MV-4-11 (cell line): ENCODE data around the gene ATRIP.

Experiments
- DNase-seq: peaks from one replicate; lab custom pipeline; 2025; lab: John Stamatoyannopoulos, UW

ATRIP gene

GRCh38 chr3:48423883-48424695 is 22.4 kb upstream of the ATRIP start:
- peak; percentile 25 for DNase-seq

DNA sequence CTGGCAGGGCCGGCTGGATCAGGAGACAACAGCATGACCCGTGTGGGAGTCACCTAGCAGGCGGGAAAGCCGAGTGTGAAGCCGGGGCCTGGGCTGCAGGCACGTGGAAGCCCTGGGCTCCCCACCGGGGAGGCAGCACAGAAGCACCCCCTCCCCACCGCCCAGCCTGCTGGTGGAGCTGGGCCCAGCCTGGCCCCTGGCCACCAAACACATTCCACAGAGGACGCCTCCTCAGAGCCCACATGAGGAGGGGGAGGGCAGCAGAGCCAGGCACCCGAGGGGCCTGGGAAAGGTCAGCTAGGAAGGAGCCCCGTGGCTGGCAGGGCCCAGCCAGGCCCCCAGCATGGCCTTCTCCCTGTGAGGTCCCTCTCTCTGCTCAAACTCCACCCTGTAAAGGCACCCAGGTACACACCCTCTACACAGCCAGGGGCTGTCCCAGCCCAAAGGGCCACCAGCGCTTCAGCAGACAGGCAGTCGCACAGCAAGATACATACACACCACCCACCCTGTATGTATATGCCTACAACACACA is 21.2 kb upstream of the ATRIP start:
- no peak for DNase-seq

DNA sequence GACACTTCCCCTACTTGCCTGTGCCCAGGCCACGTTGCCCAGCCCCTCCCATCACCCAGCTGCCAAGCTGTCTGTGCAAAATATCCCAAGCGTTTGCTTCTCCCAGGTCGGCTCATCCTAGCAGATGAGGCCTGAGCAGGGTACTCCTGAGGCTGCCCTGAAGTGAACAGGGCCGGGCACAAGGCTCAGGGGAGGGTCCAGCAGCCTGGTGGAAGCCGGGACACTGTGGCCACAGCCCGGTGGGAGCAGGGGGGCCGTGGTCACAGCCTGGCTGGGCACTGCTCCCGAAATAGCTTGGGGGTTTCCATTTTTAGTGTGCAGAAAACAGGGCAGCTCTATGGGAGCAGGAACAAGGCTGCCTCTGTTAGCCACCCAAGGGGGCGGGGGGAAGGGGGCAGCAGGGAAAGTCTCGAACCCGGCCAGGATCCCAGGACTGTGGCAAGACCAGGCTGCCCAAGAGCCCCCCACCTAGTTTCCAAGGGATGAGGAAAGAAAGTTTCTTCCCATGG is 20.1 kb upstream of the ATRIP start:
- DNase-seq: no peak

GRCh38 chr3:48426944-48427629 is 19.4 kb upstream of the ATRIP start:
- DNase-seq: no peak

DNA sequence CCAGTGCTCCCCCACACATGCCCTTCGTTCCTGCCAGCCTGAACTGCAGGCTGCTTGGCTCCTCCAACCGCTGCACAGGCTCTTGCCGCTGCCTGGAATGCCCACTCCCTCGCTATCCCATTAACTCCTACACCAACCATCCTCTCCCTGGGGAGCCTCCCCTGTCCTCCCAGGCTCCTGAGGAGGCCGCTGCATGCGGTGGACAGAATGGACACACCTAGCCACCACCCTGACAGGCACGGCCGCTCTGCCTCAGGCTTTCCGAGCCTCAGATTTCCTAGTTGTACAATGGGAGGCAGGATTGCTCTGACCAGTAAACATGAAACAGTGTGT is 18.9 kb upstream of the ATRIP start:
- no peak for DNase-seq

DNA sequence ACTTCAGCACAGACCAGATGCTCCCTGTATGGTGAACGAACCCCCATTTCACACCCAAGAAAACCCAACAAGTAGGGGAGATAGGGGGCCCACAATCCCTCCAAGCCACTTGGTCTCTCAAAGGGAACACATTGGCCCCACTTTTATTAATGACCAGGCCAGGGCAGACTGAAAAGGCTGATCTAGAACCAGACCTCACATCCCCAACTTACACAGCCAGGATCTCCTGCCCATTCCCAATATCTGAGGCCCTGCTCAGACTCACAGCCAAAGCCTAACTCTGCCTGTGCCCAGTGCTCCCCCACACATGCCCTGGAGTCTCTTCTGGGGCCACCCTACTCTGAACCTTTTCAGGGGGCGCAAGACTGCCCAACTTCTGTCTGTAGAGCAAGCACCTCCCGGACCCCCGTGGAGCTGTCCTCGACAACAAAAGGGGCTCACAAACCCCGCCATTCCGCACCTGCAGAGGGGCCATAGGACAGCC is 18.4 kb upstream of the ATRIP start:
- no peak for DNase-seq

DNA sequence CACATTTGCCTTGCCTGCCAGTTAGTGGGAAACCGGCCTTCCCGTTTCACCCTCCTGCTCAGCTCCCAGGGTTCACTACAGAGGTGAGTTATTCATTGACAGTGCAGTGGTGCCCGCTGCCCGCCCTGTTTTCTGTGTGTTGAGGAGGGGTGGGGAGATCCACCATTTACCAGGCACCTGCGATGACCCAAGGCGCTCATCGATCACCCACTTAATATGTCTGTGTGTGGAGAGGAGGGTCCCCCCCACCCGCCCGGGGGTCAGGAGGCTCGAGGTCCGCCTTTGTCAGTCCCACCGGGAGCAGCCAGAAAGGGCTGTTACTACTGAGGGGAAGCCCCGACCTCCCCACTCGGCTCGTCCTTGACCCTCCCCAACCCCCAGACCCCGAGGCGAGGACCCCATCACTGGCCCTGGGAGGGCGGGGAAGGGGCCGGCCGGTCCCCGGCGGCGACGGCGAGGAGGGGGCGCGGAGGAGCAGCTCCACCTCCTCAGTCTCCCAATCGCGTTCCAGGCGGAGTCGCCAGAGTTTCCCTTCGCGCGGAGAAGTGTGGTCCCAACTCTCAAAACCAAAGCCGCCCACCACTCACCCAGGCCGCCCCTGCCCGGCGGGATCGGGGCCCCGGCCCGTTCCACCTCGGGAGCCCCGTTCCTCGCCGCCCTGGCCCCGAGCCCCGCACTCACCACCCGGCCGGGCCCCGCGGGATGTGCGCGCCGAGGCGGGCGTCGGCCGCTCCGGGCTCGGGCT is 17.8 kb upstream of the ATRIP start:
- DNase-seq: no peak

- no peak for DNase-seq
Measured at GRCh38 chr3:48429317-48429959, 17.1 kb upstream of the ATRIP start.

DNA sequence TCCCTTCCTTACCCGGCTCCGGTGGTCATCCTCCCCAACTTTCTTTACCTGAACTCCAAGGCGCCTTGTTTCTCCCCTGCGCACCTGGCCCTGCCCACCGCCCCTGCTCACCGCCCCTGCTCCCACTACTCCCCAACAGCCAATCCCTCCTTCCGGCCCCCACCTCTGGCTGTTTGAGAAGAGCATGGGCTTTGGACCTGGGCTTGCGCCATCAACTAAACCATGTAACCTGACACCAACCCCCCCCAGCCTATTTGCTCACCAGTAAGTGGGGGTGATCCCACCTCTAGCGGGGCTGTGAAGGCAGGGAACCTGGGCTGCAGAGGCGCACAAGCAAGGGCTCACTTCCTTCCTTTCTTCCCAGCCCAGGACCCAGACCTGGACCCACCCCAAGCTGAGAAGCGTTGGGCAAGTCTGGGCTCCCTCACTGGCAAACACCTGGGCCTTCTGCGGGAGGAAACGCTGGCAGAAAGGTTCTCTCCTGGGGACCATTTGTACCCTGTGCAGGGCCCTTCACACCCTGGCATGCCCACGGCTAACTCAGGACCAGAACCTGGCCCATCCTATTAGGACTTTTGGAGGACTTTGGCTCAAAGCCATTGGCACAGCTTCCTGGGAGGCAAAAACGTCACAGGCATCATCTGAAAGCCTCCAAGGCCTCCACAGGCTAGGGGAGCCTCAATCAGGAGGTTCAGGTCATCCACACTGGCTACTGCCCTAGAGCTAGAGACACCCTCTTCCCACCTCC is 16.4 kb upstream of the ATRIP start, which contains the start of gene PLXNB1:
PLXNB1 (minus strand) TSS at position 127 of the 748 bp plus-strand sequence. CDS start 5,475 bp downstream, outside the sequence.
- DNase-seq: peak; percentile 48

DNA sequence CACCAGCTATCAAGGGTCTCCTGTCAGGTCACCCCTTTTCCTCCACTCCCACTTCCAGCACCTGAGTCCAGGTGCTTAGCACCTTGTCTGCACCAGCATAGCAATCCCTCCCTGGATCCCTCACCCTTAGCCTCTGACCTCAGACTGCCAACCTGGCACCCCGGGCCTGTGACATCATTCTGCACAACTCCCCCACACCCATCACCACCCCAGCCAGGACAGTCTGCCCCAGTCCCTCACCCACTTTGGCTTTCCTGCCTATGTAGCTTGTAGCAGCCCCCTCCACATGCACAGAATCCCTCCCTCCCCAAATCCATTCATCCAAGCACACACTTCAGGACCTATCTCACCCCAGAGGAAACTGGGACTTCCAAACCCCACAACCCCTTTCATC is 15.8 kb upstream of the ATRIP start:
- DNase-seq: no peak

- no peak for DNase-seq
Measured at GRCh38 chr3:48431224-48432029, 15.1 kb upstream of the ATRIP start.

DNA sequence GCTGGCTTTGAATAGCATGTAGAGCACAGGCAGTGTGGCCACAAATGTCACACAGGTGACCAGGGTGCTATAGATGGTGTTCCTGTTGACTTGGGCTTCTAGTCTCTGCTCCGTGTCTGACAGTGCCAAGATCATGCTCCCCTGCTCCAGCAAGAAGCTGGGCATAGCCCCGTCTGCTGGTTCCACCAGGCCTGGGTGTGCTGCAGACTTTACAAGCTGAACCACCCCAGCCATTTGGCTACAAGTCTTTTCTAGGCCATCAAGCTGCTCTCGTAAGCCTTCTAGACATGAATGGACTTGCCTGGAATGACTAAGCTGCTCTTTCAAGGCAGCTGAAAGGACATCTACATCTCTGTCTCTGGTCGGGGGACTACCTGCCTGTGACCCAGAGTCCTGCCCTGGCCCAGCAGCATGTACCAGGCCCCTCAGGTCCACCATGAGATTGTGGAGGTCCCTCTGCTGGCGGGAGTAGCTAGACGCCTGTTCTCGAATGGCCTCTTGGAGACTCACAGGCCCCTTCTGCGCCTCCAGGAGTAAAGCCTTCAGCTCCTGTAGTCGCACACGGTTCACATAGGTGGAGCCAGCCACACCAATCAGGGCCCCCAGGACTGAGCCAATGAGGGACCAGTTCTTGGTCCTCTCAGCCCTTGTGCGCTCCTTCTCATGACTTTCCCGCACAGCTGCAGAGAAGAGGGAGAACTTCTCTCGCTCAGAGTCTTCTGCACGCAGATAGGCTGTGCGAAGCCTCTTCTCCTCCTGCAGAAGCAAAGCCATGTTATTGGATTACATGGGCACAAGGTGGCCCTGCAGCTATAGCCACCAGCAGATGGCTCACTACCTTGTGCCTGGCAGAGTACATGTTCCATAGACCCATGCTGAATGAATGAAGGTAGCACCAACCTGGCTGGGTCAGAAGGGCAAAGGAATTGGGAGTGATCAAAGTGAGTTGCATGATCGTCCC is 13.8 kb upstream of the ATRIP start:
- no peak for DNase-seq

GRCh38 chr3:48433472-48434118 is 12.9 kb upstream of the ATRIP start:
- DNase-seq: no peak

DNA sequence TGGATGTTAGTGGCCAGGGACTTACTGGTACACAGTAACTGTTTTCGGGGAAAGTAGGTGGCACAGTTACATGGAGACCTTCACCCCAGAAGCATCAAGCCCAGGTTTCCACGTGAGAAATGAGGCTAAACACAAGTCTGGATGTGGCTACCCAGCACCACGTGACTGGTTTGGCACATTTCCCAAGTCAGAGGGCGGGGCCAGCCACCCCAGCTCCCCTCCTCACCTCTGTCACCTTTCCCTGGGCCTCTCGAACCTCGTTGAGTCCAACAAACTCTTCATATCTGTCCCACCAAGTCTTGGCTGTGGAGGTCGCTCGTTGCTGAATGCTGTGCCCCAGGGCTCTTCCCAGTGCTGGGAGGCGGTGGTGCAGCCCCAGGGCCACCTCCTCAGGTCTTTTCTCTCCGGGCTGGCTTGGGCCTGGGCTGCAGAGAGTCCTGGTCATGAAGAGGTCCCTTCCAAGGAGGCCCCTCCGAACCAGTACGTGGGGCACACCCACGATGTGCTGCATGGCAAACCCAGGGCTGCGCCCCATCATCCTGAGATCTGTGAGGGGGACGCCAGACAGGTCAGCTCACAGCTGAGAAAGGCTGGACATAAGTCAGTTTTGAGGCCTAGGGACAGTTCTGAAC is 11.8 kb upstream of the ATRIP start:
- no peak for DNase-seq

DNA sequence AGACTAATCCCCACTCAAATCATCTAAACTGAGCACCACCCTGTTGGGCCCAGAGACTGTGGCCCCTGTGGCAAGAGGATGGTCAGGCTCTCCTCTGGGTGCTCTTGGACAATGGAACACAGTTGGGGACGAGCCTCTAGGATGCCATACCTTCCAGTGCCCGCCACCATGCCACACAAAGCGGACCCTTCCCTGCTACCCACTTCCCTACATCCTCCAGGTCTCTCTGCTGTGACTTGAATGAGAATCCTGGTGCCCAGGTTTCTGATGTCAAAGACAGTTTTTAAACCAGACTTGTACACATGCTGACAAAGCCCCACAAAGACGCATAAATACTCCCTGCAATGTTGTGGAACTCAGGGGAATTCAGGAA is 11.3 kb upstream of the ATRIP start:
- DNase-seq: no peak

GRCh38 chr3:48435774-48436476 is 10.6 kb upstream of the ATRIP start:
- peak; percentile 75 for DNase-seq

DNA sequence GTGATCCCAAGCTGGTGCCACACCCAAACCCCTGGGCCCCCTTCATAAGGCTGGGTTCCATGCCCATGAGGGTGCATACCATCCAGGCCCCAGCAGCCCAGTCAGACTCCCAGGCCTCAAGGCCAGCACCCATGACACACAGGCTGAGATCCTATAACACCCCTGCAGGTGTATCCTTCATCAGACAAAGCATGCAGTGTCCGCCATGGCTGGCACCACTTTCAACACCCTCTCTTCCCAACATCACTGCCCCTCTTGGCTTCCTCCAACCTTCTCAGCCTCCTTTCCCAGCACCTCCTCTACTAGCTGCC is 10.1 kb upstream of the ATRIP start:
- DNase-seq: no peak

GRCh38 chr3:48436855-48437254 is 9.7 kb upstream of the ATRIP start:
- DNase-seq: no peak
